Keratinocyte (primary cell): ENCODE measurements around the gene MTA3. TPM values are rescaled to one million over a fixed set of nuclear protein-coding genes. Genes with fewer than 3 reads are reported as not detected.
A peak's percentile ranks its signal among the peaks of the same experiment; 100 is the strongest.

Experiments used
- DNase-seq: peaks from one replicate; pipeline ENCODE4 v3.0.0-alpha.2; 2011; ENCODE audit warnings: low read depth, missing footprints, low spot score
- FAIRE-seq: peaks from 2 replicates; lab custom pipeline; 2011; peaks lifted over from hg19 to GRCh38; lab: Jason Lieb, UNC
- H2AFZ ChIP-seq: 2 replicates; pipeline ENCODE4 v1.6.0; 2012; ENCODE audit warnings: low read length, control low read depth, inconsistent platforms; ENCODE audit not compliant: control insufficient read depth
- H3K27ac ChIP-seq: 2 replicates; pipeline ENCODE4 v1.5.1; 2011; ENCODE audit warnings: low read length; ENCODE audit not compliant: control insufficient read depth, insufficient read depth
- H3K27me3 ChIP-seq: 3 replicates; pipeline ENCODE4 v1.6.0; 2011; ENCODE audit warnings: low read length; ENCODE audit not compliant: control insufficient read depth, insufficient read depth; ENCODE audit errors: extremely low read depth
- H3K36me3 ChIP-seq, 2 experiments: 2 replicates in 1 of 2; 3 replicates in 1 of 2; pipeline ENCODE4 v1.5.1; 2011; ENCODE audit warnings: low read length in 2 of 2, mild to moderate bottlenecking in 1 of 2; ENCODE audit not compliant: control insufficient read depth in 2 of 2, insufficient read depth in 2 of 2; ENCODE audit errors: extremely low read depth in 1 of 2
- H3K4me1 ChIP-seq: 3 replicates; pipeline ENCODE4 v1.5.1; 2011; ENCODE audit warnings: low read length; ENCODE audit not compliant: control insufficient read depth, insufficient read depth; ENCODE audit errors: extremely low read depth
- H3K4me2 ChIP-seq: 3 replicates; pipeline ENCODE4 v1.6.0; 2011; ENCODE audit warnings: low read depth, low read length; ENCODE audit not compliant: control insufficient read depth, insufficient read depth; ENCODE audit errors: extremely low read depth
- H3K4me3 ChIP-seq, 3 experiments: fragments of 200-600 bp in 1 of 3; sonication (generic) in 1 of 3; 2 replicates in 2 of 3; 3 replicates in 1 of 3; pipeline ENCODE4 v1.5.1; 2011 to 2016; ENCODE audit warnings: low read length in 3 of 3, mild to moderate bottlenecking in 3 of 3, control low read depth in 2 of 3, inconsistent platforms in 1 of 3, low read depth in 1 of 3, mixed read lengths in 1 of 3, mixed run types in 1 of 3, moderate library complexity in 1 of 3; ENCODE audit not compliant: control insufficient read depth in 2 of 3, insufficient read depth in 2 of 3; ENCODE audit errors: extremely low read depth in 1 of 3
- H3K79me2 ChIP-seq: 2 replicates; pipeline ENCODE4 v1.6.0; 2012; ENCODE audit warnings: low read length; ENCODE audit not compliant: control insufficient read depth, insufficient read depth
- H3K9ac ChIP-seq: 3 replicates; pipeline ENCODE4 v1.6.0; 2011; ENCODE audit warnings: low read length; ENCODE audit not compliant: control insufficient read depth, insufficient read depth; ENCODE audit errors: extremely low read depth
- H3K9me1 ChIP-seq: 3 replicates; pipeline ENCODE4 v1.6.0; 2011; ENCODE audit warnings: low read length; ENCODE audit not compliant: control insufficient read depth, insufficient read depth; ENCODE audit errors: extremely low read depth
- H3K9me3 ChIP-seq: 2 replicates; pipeline ENCODE4 v1.5.1; 2012; ENCODE audit warnings: low read depth, low read length; ENCODE audit not compliant: control insufficient read depth
- H4K20me1 ChIP-seq: 3 replicates; pipeline ENCODE4 v1.6.0; 2011; ENCODE audit warnings: low read length; ENCODE audit not compliant: control insufficient read depth, insufficient read depth; ENCODE audit errors: extremely low read depth
- CTCF ChIP-seq, 3 experiments: IDR thresholded peaks in 1 of 3; conservative IDR thresholded peaks in 1 of 3; optimal IDR thresholded peaks in 1 of 3; 2 replicates in 2 of 3; 3 replicates in 1 of 3; pipeline versions ENCODE3 to v1.5.1; 2011; ENCODE audit warnings: low read length in 3 of 3, mild to moderate bottlenecking in 3 of 3, moderate library complexity in 2 of 3, control low read depth in 1 of 3, inconsistent platforms in 1 of 3; ENCODE audit not compliant: insufficient read depth in 2 of 3; ENCODE audit errors: extremely low read depth in 1 of 3
- EZH2 ChIP-seq: IDR thresholded peaks from one replicate; pipeline ENCODE4 v1.6.1; 2012; ENCODE audit warnings: inconsistent platforms, mild to moderate bottlenecking, low read length, moderate library complexity
- dilution Hi-C: fragments of 300-500 bp; cut with MboI; formaldehyde crosslinking; loops from one replicate; pipeline ENCODE4 v1.7.0; 2020; ENCODE audit warnings: low sequenced_read_pairs; ENCODE audit not compliant: extremely low pct_ligation_motif_present
- polyA plus RNA-seq, 5 experiments: library from polyadenylated mRNA; depleted of rRNA in 3 of 5; stranded (reverse) in 3 of 5; stranded (forward) in 1 of 5; unstranded in 1 of 5; fragments of >200 nt; gene quantifications; 1 replicate in 1 of 5; 2 replicates in 3 of 5; 3 replicates in 1 of 5; pipeline versions ENCODE4 v1.2.1 to v1.2.3, GENCODE V29; 2011 to 2012; ENCODE audit warnings: missing spikeins in 2 of 5, low read depth in 1 of 5, low replicate concordance in 1 of 5

MTA3 gene
- polyA plus RNA-seq, 1 donor (not counting 4 experiments of a cell fraction or from before 2014, with no cell fraction given), result 34.3 TPM

- Histone ChIP-seq H3K27ac (no peak overlapping the region), H3K9me3 (no peaks in the 10 kb centered on the region), H3K27me3 (no peaks in the 10 kb centered on the region), H3K4me3 (no peak overlapping the region), H3K4me2 (no peak overlapping the region), H3K9ac (no peak overlapping the region), H4K20me1 (no peaks in the 10 kb centered on the region), H3K9me1 (no peaks in the 10 kb centered on the region), H3K79me2 (no peaks in the 10 kb centered on the region), H3K4me1 (peaks cover 8% of the 10 kb centered on the region), H2AFZ (no peak overlapping the region), H3K36me3 (no peaks in the 10 kb centered on the region)
- dilution Hi-C loops, result no loop called here
- FAIRE-seq (no peak), DNase-seq (no peak)
- TF ChIP-seq CTCF (optimal IDR thresholded peaks at IDR 0.05 in 1 of 3, IDR thresholded peaks at IDR 0.05 in 1 of 3, conservative IDR thresholded peaks at IDR 0.05 in 1 of 3; ENCODE audit: extremely low read depth in 1 of 3, insufficient read depth in 2 of 3, low read length in 3 of 3) (no peak), EZH2 (no peak)
These were observed 232.5 kb downstream of the MTA3 start for GRCh38 chr2:42800981-42801380.

GRCh38 chr2:42801381-42801780 is 232.9 kb downstream of the MTA3 start:
- TF ChIP-seq EZH2 (no peak), CTCF (optimal IDR thresholded peaks at IDR 0.05 in 1 of 3, IDR thresholded peaks at IDR 0.05 in 1 of 3, conservative IDR thresholded peaks at IDR 0.05 in 1 of 3; ENCODE audit: extremely low read depth in 1 of 3, insufficient read depth in 2 of 3, low read length in 3 of 3) (no peak)
- no peaks in the 10 kb centered on the region for H4K20me1 ChIP-seq
- H3K27ac ChIP-seq, result no peak overlapping the region
- no peak for DNase-seq
- dilution Hi-C loops, result no loop called here
- FAIRE-seq, result peak; percentile 5
- H3K4me2 ChIP-seq, result no peak overlapping the region
- peaks cover 4% of the 10 kb centered on the region for H3K4me1 ChIP-seq
- no peak overlapping the region for H3K9ac ChIP-seq
- H2AFZ ChIP-seq, result peak overlapping the region; percentile 16
- no peaks in the 10 kb centered on the region for H3K9me3 ChIP-seq
- no peak overlapping the region for H3K4me3 ChIP-seq
- no peaks in the 10 kb centered on the region for H3K9me1 ChIP-seq
- H3K36me3 ChIP-seq, result no peaks in the 10 kb centered on the region
- H3K79me2 ChIP-seq, result no peaks in the 10 kb centered on the region
- H3K27me3 ChIP-seq, result no peaks in the 10 kb centered on the region
